Activated CD8-positive, alpha-beta memory T cell treated with anti-CD3 and anti-CD28 coated beads, Interleukin-2, amount 10 ng/mL, durations not matched to agents 7 days and 5 days (primary cell): ENCODE results near the gene PLVAP. TPM values are rescaled to one million over a fixed set of nuclear protein-coding genes. Genes with fewer than 3 reads are reported as not detected.
"Not testable (repeated sequence)": the region's sequence is repeated elsewhere in the genome, so short reads cannot be mapped to it uniquely, and the experiment has no call there.

ENCODE experiments used
- ATAC-seq: fragments of 150-1000 bp; cut with Tn5 transposase; one replicate; pipeline ENCODE4 v1.10.0; 2021; ENCODE audit warnings: moderate library complexity
- CTCF ChIA-PET: fragments of 350-600 bp; sonication (Branson Sonifier 250); formaldehyde crosslinking; loops from one replicate; lab custom pipeline; 2021; ENCODE audit warnings: antibody characterized with exemption; lab: Charles Lee
- DNase-seq: peaks from one replicate; pipeline ENCODE4 v3.0.0-alpha.2; 2020
- H3K27ac Mint-ChIP-seq: one replicate; pipeline ENCODE4 v1.8.0; 2021; ENCODE audit warnings: mild to moderate bottlenecking, mixed read lengths
- H3K27me3 Mint-ChIP-seq: one replicate; pipeline ENCODE4 v1.8.0; 2021; ENCODE audit warnings: mixed read lengths
- H3K36me3 Mint-ChIP-seq: one replicate; pipeline ENCODE4 v1.8.0; 2021; ENCODE audit warnings: mild to moderate bottlenecking, mixed read lengths
- H3K4me1 Mint-ChIP-seq: one replicate; pipeline ENCODE4 v1.8.0; 2021; ENCODE audit warnings: mixed read lengths
- H3K4me3 Mint-ChIP-seq: one replicate; pipeline ENCODE4 v1.8.0; 2021; ENCODE audit warnings: mild to moderate bottlenecking, moderate library complexity, mixed read lengths
- H3K9me3 Mint-ChIP-seq: one replicate; pipeline ENCODE4 v1.8.0; 2022; ENCODE audit warnings: low read depth, mixed read lengths
- total RNA-seq, 2 experiments: library from RNA; stranded (reverse); gene quantifications; one replicate each; pipeline ENCODE4 v1.2.3, GENCODE V29; 2021

The PLVAP gene
- total RNA-seq, 2 experiments from 2014 or later = not detected

DNA sequence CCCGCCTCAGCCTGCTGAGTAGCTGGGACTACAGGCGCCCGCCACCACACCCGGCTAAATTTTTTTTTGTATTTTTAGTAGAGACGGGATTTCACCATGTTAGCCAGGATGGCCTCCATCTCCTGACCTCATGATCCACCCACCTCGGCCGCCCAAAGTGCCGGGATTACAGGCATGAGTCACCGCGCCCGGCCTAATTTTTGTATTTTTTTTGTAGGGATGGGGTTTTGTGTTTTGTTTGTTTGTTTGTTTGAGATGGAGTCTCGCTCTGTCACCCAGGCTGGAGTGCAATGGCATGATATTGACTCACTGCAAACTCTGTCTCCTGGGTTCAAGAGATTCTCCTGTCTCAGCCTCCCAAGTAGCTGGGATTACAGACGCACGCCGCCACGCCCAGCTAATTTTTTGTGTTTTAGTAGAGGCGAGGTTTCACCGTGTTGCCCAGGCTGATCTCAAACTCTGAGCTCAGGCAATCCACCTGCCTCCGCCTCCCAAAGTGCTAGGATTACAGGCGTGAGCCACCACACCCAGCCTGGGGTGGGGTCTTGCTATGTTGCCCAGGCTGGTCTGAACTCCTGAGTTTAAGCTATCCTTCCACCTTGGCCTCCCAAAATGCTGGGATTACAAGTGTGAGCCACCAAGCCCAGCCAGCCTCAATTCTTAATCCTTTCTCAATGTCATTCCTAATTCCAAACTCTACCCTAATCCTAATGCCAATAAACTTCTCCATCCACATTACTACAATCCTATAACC, 13.1 kb downstream of the PLVAP start:
- CTCF ChIA-PET = not testable (repeated sequence)

DNA sequence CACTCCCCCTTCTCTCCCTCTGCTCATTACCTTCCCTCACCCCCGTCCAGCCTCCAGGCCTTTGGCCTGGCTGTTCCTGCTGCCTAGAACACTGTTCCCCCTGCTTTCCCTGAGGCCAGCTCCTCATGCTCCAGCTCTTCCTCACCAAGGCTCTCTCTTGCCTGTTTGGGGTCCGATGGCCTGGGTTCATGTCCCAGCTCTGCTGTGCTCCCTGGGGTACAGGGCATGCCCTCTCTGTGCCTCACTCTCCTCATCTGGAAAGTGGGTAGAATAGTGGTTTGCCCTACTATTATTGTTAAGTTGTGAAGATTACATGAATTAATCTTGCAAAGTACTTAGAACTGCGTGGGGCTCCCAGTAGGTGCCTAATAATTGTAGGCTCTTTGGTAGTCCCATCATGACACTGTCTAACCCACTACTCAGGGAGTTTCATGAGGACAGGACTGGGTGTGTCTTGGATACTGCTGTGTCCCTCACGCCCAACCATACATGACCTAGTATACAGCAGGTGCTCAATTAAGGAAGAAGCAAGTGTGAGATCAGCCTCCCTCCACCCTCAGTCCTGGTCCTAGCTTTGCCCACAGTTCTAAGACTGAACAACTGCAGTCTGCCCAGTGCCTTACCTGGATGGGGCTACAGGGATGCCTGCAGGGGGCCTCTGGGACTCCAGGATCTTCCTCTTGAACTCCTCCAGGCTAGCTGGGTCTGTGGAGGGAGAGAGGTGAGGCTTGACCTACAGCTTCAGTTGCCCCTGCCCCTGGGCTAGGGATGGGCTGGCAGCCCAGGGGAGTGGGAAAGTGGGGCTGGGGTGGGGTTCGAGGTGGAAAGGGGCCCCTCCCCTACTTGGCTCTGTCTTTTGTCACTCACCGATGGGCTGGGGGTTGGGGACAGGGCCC, 17.0 kb downstream of the PLVAP start:
- no peak for DNase-seq
- CTCF ChIA-PET = interaction anchor here (0.6 to 1.0 kb wide), 2 partner anchors 15 to 291 kb away, joined by 3 read pairs; no protein-coding TSS in a partner anchor
- no peak overlapping the region for H3K27ac Mint-ChIP-seq
- no peaks in the 10 kb centered on the region for H3K36me3 Mint-ChIP-seq
- peaks cover 5% of the 10 kb centered on the region for H3K27me3 Mint-ChIP-seq
- H3K4me3 Mint-ChIP-seq = no peak overlapping the region
- ATAC-seq = no peak
- no peaks in the 10 kb centered on the region for H3K4me1 Mint-ChIP-seq
- H3K9me3 Mint-ChIP-seq = no peaks in the 10 kb centered on the region

More for the DNA sequence above, 13.1 kb downstream of the PLVAP start:
- not testable (repeated sequence) for ATAC-seq, H3K4me3 Mint-ChIP-seq, H3K27ac Mint-ChIP-seq, DNase-seq, H3K9me3 Mint-ChIP-seq, H3K27me3 Mint-ChIP-seq, H3K36me3 Mint-ChIP-seq, H3K4me1 Mint-ChIP-seq

DNA sequence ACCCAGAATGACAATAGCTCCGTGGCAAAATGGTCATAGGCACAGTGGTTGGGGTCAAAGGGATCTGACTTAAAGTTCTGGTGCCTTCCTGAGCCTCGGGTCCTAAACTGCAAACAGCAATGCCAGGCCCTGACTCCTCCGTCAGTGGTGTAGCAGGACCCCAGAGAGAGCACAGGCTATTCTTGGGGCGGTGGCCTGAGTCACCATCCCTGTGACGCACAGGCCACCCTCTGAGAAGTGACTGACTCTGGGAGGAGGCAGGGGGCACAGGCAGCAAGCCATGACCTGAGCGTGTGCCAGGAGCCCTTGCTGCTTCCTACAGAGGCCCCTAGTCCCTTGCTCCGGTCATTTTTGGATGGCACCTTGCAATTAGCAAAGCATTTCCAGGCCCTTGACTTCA, 18.7 kb downstream of the PLVAP start:
- Mint-ChIP-seq H3K4me3 (no peak overlapping the region), H3K36me3 (no peaks in the 10 kb centered on the region), H3K27me3 (peaks cover 5% of the 10 kb centered on the region), H3K9me3 (no peaks in the 10 kb centered on the region), H3K4me1 (no peaks in the 10 kb centered on the region), H3K27ac (no peak overlapping the region)
- DNase-seq (no peak), ATAC-seq (no peak)
- CTCF ChIA-PET = interaction anchor here (0.8 to 1.4 kb wide), 3 partner anchors 27 to 215 kb away, joined by 3 to 4 read pairs (median 3); no protein-coding TSS in a partner anchor

DNA sequence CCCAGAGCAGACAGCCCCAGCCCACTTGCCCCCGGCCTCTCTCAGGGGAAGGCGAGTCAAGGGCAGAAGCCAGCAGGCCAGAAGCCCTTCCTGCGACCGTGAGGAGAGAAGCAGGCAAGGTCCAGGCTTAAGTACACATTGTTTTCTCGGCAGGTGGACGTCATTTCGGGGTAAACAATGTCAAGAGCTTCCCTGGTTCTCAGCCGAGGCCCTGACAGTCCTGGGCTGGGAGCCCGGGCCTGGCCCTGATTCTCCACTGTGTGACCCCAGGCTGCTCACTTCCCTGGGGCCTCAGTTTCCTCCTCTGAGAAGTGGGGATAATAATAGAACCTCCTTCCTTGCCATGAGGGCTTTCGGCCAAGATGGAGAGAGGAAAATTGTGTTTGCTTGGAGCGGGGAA, 19.4 kb downstream of the PLVAP start:
- no peaks in the 10 kb centered on the region for H3K36me3 Mint-ChIP-seq
- H3K4me1 Mint-ChIP-seq = no peaks in the 10 kb centered on the region
- no peak overlapping the region for H3K27ac Mint-ChIP-seq
- no peak overlapping the region for H3K4me3 Mint-ChIP-seq
- DNase-seq (no peak), ATAC-seq (no peak)
- H3K9me3 Mint-ChIP-seq = no peaks in the 10 kb centered on the region
- CTCF ChIA-PET = interaction anchor here (1.1 to 1.4 kb wide), 2 partner anchors 49 to 216 kb away, joined by 3 read pairs; no protein-coding TSS in a partner anchor
- peaks cover 7% of the 10 kb centered on the region for H3K27me3 Mint-ChIP-seq

DNA sequence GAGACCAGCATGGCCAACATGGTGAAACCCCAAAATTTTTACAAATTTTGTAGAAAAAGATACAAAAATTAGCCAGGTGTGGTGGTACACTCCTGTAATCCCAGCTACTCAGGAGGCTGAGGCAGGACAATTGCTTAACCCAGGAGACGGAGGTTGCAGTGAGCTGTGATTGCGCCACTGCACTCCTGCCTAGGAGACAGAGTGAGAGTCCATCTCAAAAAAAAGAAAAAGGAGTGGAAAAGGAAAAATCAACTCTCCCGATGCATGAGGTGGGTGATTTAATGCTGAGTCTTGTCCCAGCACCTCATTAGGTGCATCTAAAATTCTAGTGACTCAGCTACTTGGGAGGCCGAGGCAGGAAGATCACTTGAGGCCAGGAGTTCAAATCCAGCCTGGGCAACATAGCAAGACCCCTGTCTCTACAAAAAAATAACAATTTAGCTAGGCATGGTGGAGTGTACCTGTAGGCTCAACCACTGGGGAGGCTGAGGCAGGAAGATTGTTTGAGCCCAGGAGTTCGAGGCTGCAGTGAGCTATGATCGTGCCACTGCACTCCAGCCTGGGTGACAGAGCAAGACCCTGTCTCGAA, 20.0 kb downstream of the PLVAP start:
- CTCF ChIA-PET = interaction anchor here (1.3 kb wide), 1 partner anchor 8 kb away, joined by 3 read pairs; no protein-coding TSS in a partner anchor
- H3K4me3 Mint-ChIP-seq = no peak overlapping the region
- H3K9me3 Mint-ChIP-seq = no peaks in the 10 kb centered on the region
- DNase-seq (no peak), ATAC-seq (no peak)
- H3K27ac Mint-ChIP-seq = no peak overlapping the region
- no peaks in the 10 kb centered on the region for H3K36me3 Mint-ChIP-seq
- H3K4me1 Mint-ChIP-seq = no peaks in the 10 kb centered on the region
- H3K27me3 Mint-ChIP-seq = peaks cover 5% of the 10 kb centered on the region

DNA sequence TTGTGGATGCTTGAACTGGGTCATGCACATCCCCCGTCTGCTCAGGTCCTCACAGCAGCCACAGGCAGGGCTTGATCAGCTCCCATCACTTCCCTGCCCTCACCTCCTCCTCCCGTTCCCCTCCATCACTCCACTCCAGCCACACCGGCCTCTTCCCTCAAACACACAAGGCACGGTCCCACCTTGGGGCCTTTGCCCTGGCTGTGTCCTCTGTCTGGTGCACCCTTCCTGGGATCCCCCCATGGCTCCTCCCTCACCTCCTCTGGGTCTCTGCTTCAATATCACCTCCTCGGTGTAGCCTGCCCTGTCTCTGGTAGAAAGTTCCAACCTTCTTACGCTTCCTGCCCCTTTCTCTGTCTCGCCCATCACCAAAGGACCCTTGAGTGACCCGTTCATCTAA, 23.8 kb downstream of the PLVAP start:
- H3K9me3 Mint-ChIP-seq = no peaks in the 10 kb centered on the region
- H3K4me3 Mint-ChIP-seq = no peak overlapping the region
- peaks cover 16% of the 10 kb centered on the region for H3K4me1 Mint-ChIP-seq
- peaks cover 28% of the 10 kb centered on the region for H3K27me3 Mint-ChIP-seq
- H3K36me3 Mint-ChIP-seq = no peaks in the 10 kb centered on the region
- ATAC-seq (no peak), DNase-seq (no peak)
- H3K27ac Mint-ChIP-seq = no peak overlapping the region
- CTCF ChIA-PET = interaction anchor here (0.9 to 1.2 kb wide), 2 partner anchors 33 to 138 kb away, joined by 3 read pairs; no protein-coding TSS in a partner anchor

DNA sequence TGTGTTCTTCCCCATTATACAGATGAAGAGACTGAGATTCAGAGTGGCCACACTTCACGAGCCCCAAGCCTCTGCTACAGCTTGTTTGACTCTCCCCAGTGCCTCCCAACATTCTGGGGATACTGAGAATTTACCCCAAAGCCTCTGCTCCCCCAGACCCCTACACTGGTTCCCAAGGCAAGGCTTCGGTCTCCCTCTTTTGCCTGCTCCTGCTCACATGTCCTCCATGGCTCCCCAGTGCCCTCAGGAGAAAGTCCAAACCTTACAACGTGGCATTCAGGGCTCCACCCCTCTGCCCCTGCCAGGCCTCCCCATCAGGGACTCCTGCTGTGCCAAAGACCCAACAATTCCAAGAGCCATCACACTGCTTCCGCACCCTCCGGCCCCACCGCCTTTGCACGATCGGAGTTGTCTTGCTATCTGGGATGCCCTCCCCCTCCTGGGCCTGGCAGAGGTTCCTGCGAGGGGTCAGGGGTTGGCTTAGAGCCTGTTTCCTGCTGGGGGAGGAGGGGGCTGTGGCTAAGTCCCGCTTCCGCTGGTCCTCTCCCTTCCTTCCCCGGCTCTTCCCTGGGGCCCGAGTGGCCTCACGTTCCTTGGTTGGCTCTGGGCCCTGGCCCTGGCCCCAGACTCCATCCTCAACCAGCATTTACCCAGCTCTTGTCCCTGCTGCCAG, 24.4 kb downstream of the PLVAP start:
- no peak overlapping the region for H3K4me3 Mint-ChIP-seq
- peaks cover 18% of the 10 kb centered on the region for H3K4me1 Mint-ChIP-seq
- no peak overlapping the region for H3K27ac Mint-ChIP-seq
- no peak for ATAC-seq
- CTCF ChIA-PET = no interaction called here
- no peaks in the 10 kb centered on the region for H3K36me3 Mint-ChIP-seq
- H3K27me3 Mint-ChIP-seq = peaks cover 32% of the 10 kb centered on the region
- no peak for DNase-seq
- no peaks in the 10 kb centered on the region for H3K9me3 Mint-ChIP-seq

DNA sequence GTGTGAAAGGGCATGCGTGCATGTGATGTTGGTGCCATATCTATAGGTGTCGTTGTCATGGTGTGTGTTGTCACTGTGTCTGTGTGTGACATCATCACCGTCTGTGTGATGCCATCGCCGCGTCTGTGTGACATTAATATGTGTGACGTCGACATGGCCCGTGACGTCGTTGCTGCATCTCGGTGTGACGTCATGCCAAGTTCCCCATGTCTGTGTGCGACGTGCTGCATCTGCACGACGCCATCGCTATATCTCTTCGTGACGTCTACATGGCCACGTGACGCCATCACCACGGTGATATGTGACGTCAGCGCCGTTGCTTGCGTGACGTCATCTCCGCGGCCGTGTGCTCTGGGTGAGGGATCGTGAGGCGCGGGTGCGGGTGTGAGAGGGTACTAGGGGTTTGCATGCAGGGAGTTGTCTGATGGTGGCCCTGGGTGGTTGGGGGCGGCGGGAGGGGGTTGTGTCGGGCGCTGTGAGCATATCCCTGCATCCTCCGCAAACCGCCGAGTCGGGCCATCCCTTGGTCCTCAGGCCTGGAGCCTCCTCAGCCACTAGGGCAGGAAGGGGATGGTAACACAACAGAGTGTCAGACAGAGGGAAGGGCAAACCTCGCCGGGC, 25.2 kb downstream of the PLVAP start:
- H3K27me3 Mint-ChIP-seq = peaks cover 33% of the 10 kb centered on the region
- H3K4me1 Mint-ChIP-seq = peaks cover 24% of the 10 kb centered on the region
- no peak overlapping the region for H3K4me3 Mint-ChIP-seq
- DNase-seq (no peak), ATAC-seq (no peak)
- no peak overlapping the region for H3K27ac Mint-ChIP-seq
- CTCF ChIA-PET = no interaction called here
- H3K9me3 Mint-ChIP-seq = no peaks in the 10 kb centered on the region
- no peaks in the 10 kb centered on the region for H3K36me3 Mint-ChIP-seq

DNA sequence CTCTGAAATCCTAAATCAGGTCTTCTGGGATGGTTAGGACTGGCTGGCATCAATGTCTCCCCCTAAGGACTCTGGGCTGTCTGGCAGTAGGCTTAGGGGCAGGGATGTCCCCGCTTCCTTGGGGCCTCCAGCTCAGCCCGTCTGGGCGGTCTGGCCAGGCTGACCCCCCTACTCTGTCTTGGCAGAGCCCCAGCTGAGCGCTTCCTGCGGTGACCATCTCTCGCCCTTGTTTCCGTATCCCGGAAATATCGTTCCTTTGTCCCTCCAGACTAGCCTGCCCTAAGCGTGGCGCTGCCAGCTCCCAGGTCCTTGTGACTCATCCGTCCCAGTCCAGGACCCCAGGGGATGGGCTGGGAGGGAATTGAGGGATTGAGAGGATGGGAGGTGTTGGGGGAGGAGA, 28.4 kb downstream of the PLVAP start:
- Mint-ChIP-seq H3K27ac (no peak overlapping the region), H3K27me3 (peaks cover 33% of the 10 kb centered on the region), H3K9me3 (no peaks in the 10 kb centered on the region), H3K36me3 (no peaks in the 10 kb centered on the region), H3K4me3 (no peak overlapping the region), H3K4me1 (peaks cover 30% of the 10 kb centered on the region)
- ATAC-seq (no peak), DNase-seq (no peak)
- CTCF ChIA-PET = interaction anchor here (1.5 to 1.7 kb wide), 5 partner anchors 10 to 274 kb away, joined by 3 to 4 read pairs (median 4); partner anchors contain the start of gene BST2

DNA sequence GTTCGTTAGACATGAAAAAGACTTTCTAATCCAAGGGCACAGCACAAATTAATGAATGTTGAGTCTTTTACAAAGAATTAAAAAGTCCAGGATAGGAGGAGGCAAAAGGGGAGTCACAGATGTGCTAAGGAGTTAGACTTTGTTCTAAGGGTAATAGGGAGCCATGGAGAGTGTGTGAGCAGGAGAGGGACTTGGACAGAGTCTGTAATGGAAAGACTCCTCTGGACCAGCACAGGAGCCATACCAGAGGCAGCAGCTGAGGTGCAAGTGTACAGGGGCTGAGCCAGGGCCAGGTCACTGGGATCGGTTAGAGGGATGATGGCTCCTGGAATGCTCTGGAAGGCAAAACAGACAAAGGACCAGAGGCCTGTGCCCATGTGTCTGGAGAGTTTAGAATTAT, 29.3 kb downstream of the PLVAP start:
- Mint-ChIP-seq H3K4me1 (peaks cover 30% of the 10 kb centered on the region), H3K4me3 (no peak overlapping the region), H3K27me3 (peaks cover 30% of the 10 kb centered on the region), H3K27ac (no peak overlapping the region), H3K9me3 (no peaks in the 10 kb centered on the region), H3K36me3 (no peaks in the 10 kb centered on the region)
- CTCF ChIA-PET = interaction anchor here (0.9 to 1.7 kb wide), 11 partner anchors 7 to 407 kb away, joined by 3 to 7 read pairs (median 4); partner anchors contain the start of gene BST2
- ATAC-seq (no peak), DNase-seq (no peak)

DNA sequence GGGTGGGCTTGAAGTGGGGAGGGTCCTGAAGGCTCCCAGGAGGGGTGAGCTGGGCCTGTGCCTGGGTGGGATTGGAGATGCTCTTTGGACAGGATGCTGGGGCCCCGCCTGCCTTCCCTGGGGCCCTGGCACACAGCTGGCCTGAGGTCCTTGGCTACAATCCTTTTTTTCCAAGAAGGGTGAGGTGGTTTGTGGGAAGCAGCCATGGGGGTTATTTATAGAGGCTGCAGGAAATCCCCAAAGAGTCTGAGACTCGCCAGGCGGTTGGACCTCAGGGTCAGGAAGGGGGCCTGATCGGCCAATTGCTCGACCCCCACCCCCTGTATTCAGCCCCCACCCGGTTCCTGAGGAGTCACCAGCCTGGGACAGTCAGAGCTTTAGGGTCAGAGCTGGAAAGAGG, 29.8 kb downstream of the PLVAP start:
- DNase-seq (no peak), ATAC-seq (no peak)
- Mint-ChIP-seq H3K27ac (no peak overlapping the region), H3K9me3 (no peaks in the 10 kb centered on the region), H3K36me3 (peaks cover 2% of the 10 kb centered on the region), H3K27me3 (peaks cover 30% of the 10 kb centered on the region), H3K4me3 (no peak overlapping the region), H3K4me1 (peaks cover 30% of the 10 kb centered on the region)
- CTCF ChIA-PET = interaction anchor here (0.9 to 1.7 kb wide), 13 partner anchors 8 to 407 kb away, joined by 3 to 7 read pairs (median 4); partner anchors contain the start of gene BST2

DNA sequence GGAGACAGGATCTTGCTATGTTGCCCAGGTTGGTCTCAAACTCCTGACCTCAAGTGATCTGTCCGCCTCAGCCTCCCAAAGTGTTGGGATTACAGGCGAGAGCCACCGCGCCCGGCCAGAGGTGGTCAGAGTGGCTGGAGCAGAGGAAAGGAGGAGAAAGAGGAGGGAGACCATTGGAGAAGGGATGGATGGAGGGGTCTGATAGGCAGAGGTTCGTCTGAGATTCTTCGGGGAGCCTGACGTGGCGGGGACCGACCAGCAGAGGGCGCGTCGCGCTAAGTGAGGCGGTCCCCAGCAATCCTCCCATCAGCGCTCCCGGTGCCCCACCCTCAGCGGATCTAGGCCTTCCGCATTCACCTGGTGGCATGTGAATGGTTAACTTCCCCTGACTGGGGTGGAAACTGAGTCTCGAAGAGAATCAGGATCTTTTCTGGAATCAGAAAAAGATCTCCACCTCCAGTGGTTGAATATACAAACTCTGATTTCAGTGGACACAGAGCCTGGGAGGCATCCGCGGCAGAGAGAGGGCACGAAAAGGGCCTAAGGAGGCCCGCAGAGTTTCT, 31.0 kb downstream of the PLVAP start:
- H3K27ac Mint-ChIP-seq = peak overlapping the region; percentile 15
- peak; percentile 96 for ATAC-seq

More for the DNA sequence above, 31.0 kb downstream of the PLVAP start:
- H3K27me3 Mint-ChIP-seq = peaks cover 25% of the 10 kb centered on the region
- H3K36me3 Mint-ChIP-seq = peaks cover 2% of the 10 kb centered on the region
- no peak overlapping the region for H3K4me3 Mint-ChIP-seq
- CTCF ChIA-PET = interaction anchor here (0.7 to 1.9 kb wide), 10 partner anchors 12 to 98 kb away, joined by 3 to 11 read pairs (median 4); partner anchors contain the start of genes ANO8, BST2 and MVB12A
- H3K9me3 Mint-ChIP-seq = no peaks in the 10 kb centered on the region
- DNase-seq = peak; percentile 84
- peaks cover 21% of the 10 kb centered on the region for H3K4me1 Mint-ChIP-seq
